ENCODE results near the gene CCR8.

DNA sequence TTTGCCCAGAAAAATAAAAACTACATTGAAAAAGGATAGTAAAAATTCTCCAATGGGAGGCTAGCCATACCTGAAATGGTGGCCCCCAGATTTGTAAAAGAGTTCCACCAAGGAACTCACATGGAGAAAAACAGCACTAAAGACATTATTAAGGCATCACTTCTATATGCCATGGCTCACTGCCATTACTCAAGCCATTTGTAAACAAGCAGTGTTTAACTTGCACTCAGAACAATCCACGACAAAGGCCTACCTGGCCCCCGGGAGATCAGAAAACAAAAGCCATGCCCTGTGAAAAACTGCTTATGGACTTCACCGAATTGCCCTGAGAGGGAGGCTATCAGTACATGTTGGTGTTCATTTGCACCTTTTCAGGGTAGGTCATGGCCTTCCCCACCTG lies 19.6 kb downstream of the CCR8 start:
- no peak for TF ChIP-seq CTCF (IDR thresholded peaks at IDR 0.05 in 4 of 5, conservative IDR thresholded peaks at IDR 0.05 in 1 of 5)
- TF ChIP-seq POLR2A (IDR thresholded peaks at IDR 0.05), result no peak

Measured in gastrocnemius medialis (tissue), 4 donors.